H1 (cell line): ENCODE results near the gene FXYD5. TPM values are rescaled to one million over a fixed set of nuclear protein-coding genes. Genes with fewer than 3 reads are reported as not detected.

Experiments used
- CTCF ChIA-PET: fragments of 300-600 bp; sonication (Branson Sonifier 250); formaldehyde crosslinking; loops from one replicate; lab custom pipeline; 2021; ENCODE audit not compliant: partially characterized antibody; lab: Charles Lee
- POLR2A ChIA-PET: fragments of 300-600 bp; sonication (Branson Sonifier 250); formaldehyde crosslinking; loops from one replicate; lab custom pipeline; 2021; ENCODE audit warnings: inconsistent platforms; ENCODE audit not compliant: partially characterized antibody; lab: Charles Lee
- DNase-seq, 2 experiments: peaks; one replicate each; pipeline versions ENCODE4 v3.0.0 to v3.0.0-alpha.2; 2010 to 2022; ENCODE audit warnings: low spot score in 2 of 2, low read depth in 1 of 2, mixed read lengths in 1 of 2
- FAIRE-seq: peaks from 2 replicates; lab custom pipeline; 2011; peaks lifted over from hg19 to GRCh38; lab: Jason Lieb, UNC
- H2AFZ ChIP-seq: 2 replicates; pipeline ENCODE4 v1.8.1; 2012; ENCODE audit warnings: low read length, inconsistent platforms
- H2AK5ac ChIP-seq: 2 replicates; pipeline ENCODE4 v1.6.1; 2013; ENCODE audit warnings: low read depth, low read length
- H2BK120ac ChIP-seq: replicated peaks from 2 replicates; pipeline ENCODE3; 2013; ENCODE audit warnings: low read depth, low read length, inconsistent platforms
- H2BK12ac ChIP-seq: 2 replicates; pipeline ENCODE4 v1.6.1; 2013; ENCODE audit warnings: low read depth, low read length
- H2BK15ac ChIP-seq: 2 replicates; pipeline ENCODE4 v1.6.1; 2013; ENCODE audit warnings: low read length
- H2BK20ac ChIP-seq: 2 replicates; pipeline ENCODE4 v1.6.1; 2013; ENCODE audit warnings: low read length
- H2BK5ac ChIP-seq: 2 replicates; pipeline ENCODE4 v1.6.1; 2013; ENCODE audit warnings: low read depth, low read length
- H3K14ac ChIP-seq: 2 replicates; pipeline ENCODE4 v1.6.1; 2013; ENCODE audit warnings: inconsistent platforms; ENCODE audit not compliant: insufficient read length
- H3K18ac ChIP-seq: 2 replicates; pipeline ENCODE4 v1.6.1; 2013; ENCODE audit warnings: low read length; ENCODE audit errors: extremely low read depth
- H3K23ac ChIP-seq: 2 replicates; pipeline ENCODE4 v1.6.1; 2013; ENCODE audit warnings: inconsistent platforms; ENCODE audit not compliant: insufficient read length
- H3K23me2 ChIP-seq: 2 replicates; pipeline ENCODE4 v1.6.1; 2013; ENCODE audit warnings: low read depth, low read length
- H3K27ac ChIP-seq: 2 replicates; pipeline ENCODE4 v1.6.1; 2011; ENCODE audit warnings: low read depth, low read length, inconsistent platforms
- H3K27me3 ChIP-seq, 4 experiments: replicated peaks in 1 of 4; 1 replicate in 1 of 4; 2 replicates in 3 of 4; pipeline versions ENCODE4 v1.6.1 to v1.8.1; 2011 to 2013; ENCODE audit warnings: low read length in 3 of 4, mild to moderate bottlenecking in 3 of 4, inconsistent platforms in 2 of 4, mixed read lengths in 2 of 4, moderate library complexity in 1 of 4; ENCODE audit not compliant: control insufficient read depth in 3 of 4, insufficient read depth in 3 of 4; ENCODE audit errors: extremely low read depth in 1 of 4
- H3K36me3 ChIP-seq, 4 experiments: 2 replicates each; pipeline versions ENCODE4 v1.6.1 to v1.8.1; 2011 to 2013; ENCODE audit warnings: mild to moderate bottlenecking in 4 of 4, low read length in 3 of 4, moderate library complexity in 2 of 4, control low read depth in 1 of 4, inconsistent platforms in 1 of 4; ENCODE audit not compliant: insufficient read depth in 4 of 4, control insufficient read depth in 2 of 4
- H3K4ac ChIP-seq: replicated peaks from 2 replicates; pipeline ENCODE3; 2013; ENCODE audit warnings: low read length, low read depth, mixed read lengths, inconsistent platforms; ENCODE audit not compliant: insufficient read length
- H3K4me1 ChIP-seq, 4 experiments: replicated peaks in 1 of 4; 1 replicate in 1 of 4; 2 replicates in 3 of 4; pipeline versions ENCODE4 v1.6.1 to v1.8.1; 2011 to 2013; ENCODE audit warnings: low read length in 3 of 4, inconsistent platforms in 2 of 4, mixed read lengths in 1 of 4; ENCODE audit not compliant: insufficient read depth in 4 of 4, control insufficient read depth in 3 of 4
- H3K4me2 ChIP-seq, 2 experiments: 2 replicates each; pipeline versions ENCODE4 v1.6.1 to v1.8.1; 2011 to 2013; ENCODE audit warnings: low read depth in 2 of 2, low read length in 2 of 2, control low read depth in 1 of 2, inconsistent platforms in 1 of 2, mild to moderate bottlenecking in 1 of 2; ENCODE audit not compliant: insufficient read depth in 1 of 2
- H3K4me3 ChIP-seq, 4 experiments: fragments of 200-600, 300-600 bp in 1 of 4; sonication (generic), shearing (Covaris generic), sonication (Bioruptor Twin) in 1 of 4; 2 replicates each; pipeline versions ENCODE4 v1.5.1 to v1.8.1; 2011 to 2016; ENCODE audit warnings: low read length in 4 of 4, low read depth in 3 of 4, control low read depth in 2 of 4, inconsistent platforms in 2 of 4, mild to moderate bottlenecking in 2 of 4, mixed read lengths in 1 of 4, moderate library complexity in 1 of 4; ENCODE audit not compliant: insufficient read depth in 2 of 4; ENCODE audit errors: extremely low read depth in 1 of 4
- H3K56ac ChIP-seq: replicated peaks from 2 replicates; pipeline ENCODE3; 2013; ENCODE audit warnings: low read depth, mild to moderate bottlenecking, mixed read lengths, low read length, inconsistent platforms; ENCODE audit not compliant: insufficient read length
- H3K79me1 ChIP-seq: 2 replicates; pipeline ENCODE4 v1.6.1; 2013; ENCODE audit warnings: low read depth, low read length, control low read depth
- H3K79me2 ChIP-seq, 2 experiments: 2 replicates each; pipeline versions ENCODE4 v1.6.1 to v1.8.1; 2012 to 2013; ENCODE audit warnings: low read length in 2 of 2, mild to moderate bottlenecking in 2 of 2, inconsistent platforms in 1 of 2; ENCODE audit not compliant: insufficient read depth in 2 of 2, control insufficient read depth in 1 of 2
- H3K9ac ChIP-seq, 4 experiments: replicated peaks in 1 of 4; 1 replicate in 1 of 4; 2 replicates in 3 of 4; pipeline versions ENCODE4 v1.6.1 to v1.8.1; 2011 to 2013; ENCODE audit warnings: low read depth in 3 of 4, low read length in 3 of 4, control low read depth in 2 of 4, mild to moderate bottlenecking in 2 of 4, moderate library complexity in 2 of 4, inconsistent platforms in 1 of 4; ENCODE audit errors: extremely low read depth in 1 of 4
- H3K9me3 ChIP-seq, 2 experiments: 2 replicates each; pipeline versions ENCODE4 v1.6.1 to v1.8.1; 2012 to 2013; ENCODE audit warnings: mild to moderate bottlenecking in 2 of 2, moderate library complexity in 2 of 2, control low read depth in 1 of 2, inconsistent platforms in 1 of 2, low read depth in 1 of 2, low read length in 1 of 2, mixed read lengths in 1 of 2; ENCODE audit not compliant: insufficient read depth in 2 of 2
- H4K20me1 ChIP-seq, 2 experiments: replicated peaks in 1 of 2; 2 replicates each; pipeline versions ENCODE3 to v1.8.1; 2011 to 2013; ENCODE audit warnings: inconsistent platforms in 2 of 2, low read length in 2 of 2, mild to moderate bottlenecking in 1 of 2; ENCODE audit not compliant: insufficient read depth in 2 of 2, control insufficient read depth in 1 of 2
- H4K5ac ChIP-seq: 2 replicates; pipeline ENCODE4 v1.6.1; 2013; ENCODE audit warnings: low read length, low read depth, mixed read lengths, inconsistent platforms; ENCODE audit not compliant: insufficient read length
- H4K8ac ChIP-seq: 2 replicates; pipeline ENCODE4 v1.8.0; 2013; ENCODE audit warnings: mild to moderate bottlenecking, moderate library complexity, low read length, inconsistent platforms; ENCODE audit not compliant: insufficient read depth; ENCODE audit errors: extremely low read depth
- H4K91ac ChIP-seq: replicated peaks from 2 replicates; pipeline ENCODE3; 2013; ENCODE audit warnings: low read length, mixed read lengths, inconsistent platforms; ENCODE audit not compliant: insufficient read length
- BACH1 ChIP-seq: IDR thresholded peaks from 2 replicates; pipeline ENCODE4 v1.6.1; 2012; ENCODE audit warnings: low read length, improper control_type of control experiment
- KDM1A ChIP-seq: fragments of 200-600, 300-600 bp; sonication (generic); IDR thresholded peaks from 2 replicates; pipeline ENCODE4 v1.7.1; 2016; ENCODE audit warnings: mild to moderate bottlenecking, low read length, borderline replicate concordance
- SIN3A ChIP-seq, 2 experiments: IDR thresholded peaks in 1 of 2; conservative IDR thresholded peaks in 1 of 2; 2 replicates each; pipeline ENCODE4 v1.6.1; 2011 to 2012; ENCODE audit warnings: low read length in 2 of 2, improper control_type of control experiment in 1 of 2, low read depth in 1 of 2, mild to moderate bottlenecking in 1 of 2
- SIRT6 ChIP-seq: IDR thresholded peaks from one replicate; pipeline ENCODE4 v1.7.1; 2012; ENCODE audit warnings: low read length, inconsistent platforms
- WGBS, 2 experiments: shearing (Covaris generic) in 1 of 2; methylation state at CpG; one replicate each; pipeline versions ENCODE4 v1.1.6 to v1.1.7; 2013 to 2015; ENCODE audit warnings: low lambda C conversion rate in 2 of 2, mixed read lengths in 2 of 2, inconsistent platforms in 1 of 2, low coverage in 1 of 2, missing lambda C conversion rate in 1 of 2; ENCODE audit not compliant: insufficient replicate concordance in 2 of 2, insufficient coverage in 1 of 2, insufficient read length in 1 of 2; ENCODE audit errors: extremely low coverage in 1 of 2, missing lambda C conversion rate in 1 of 2; 5-methylcytosine and 5-hydroxymethylcytosine counted together
- polyA plus RNA-seq, 7 experiments: library from polyadenylated mRNA; depleted of rRNA in 3 of 7; stranded (reverse) in 5 of 7; unstranded in 2 of 7; fragments of >200 nt in 5 of 7; fragments of 200-250 nt in 2 of 7; gene quantifications; 1 replicate in 5 of 7; 2 replicates in 1 of 7; 4 replicates in 1 of 7; pipeline versions ENCODE4 v1.2.1 to v1.2.3, GENCODE V29; 2011 to 2013; ENCODE audit warnings: missing spikeins in 2 of 7, mixed read lengths in 2 of 7
- total RNA-seq: library from RNA; stranded (reverse); fragmentation: NEBNext Ultra II Directional; extraction: Animal tissue kit (Norgen Biotek cat#: 25700); gene quantifications from 2 replicates; pipeline ENCODE4 v1.2.1, GENCODE V29; 2021

The FXYD5 gene
- total and polyA plus RNA-seq, 2 of the 8 experiments (the other 6 are each of a cell fraction or from before 2014, with no cell fraction given), result 99.0 to 191 TPM

GRCh38 chr19:35106898-35107541, 47.5 kb upstream of the FXYD5 start:
- no peaks in the 10 kb centered on the region for H3K36me3 ChIP-seq
- POLR2A ChIA-PET, result interaction anchor here (1.7 kb wide), 1 partner anchor 9 kb away, joined by 4 read pairs; no protein-coding TSS in a partner anchor
- H3K9ac ChIP-seq, result no peak overlapping the region
- H3K4me2 ChIP-seq, result no peak overlapping the region
- no peak overlapping the region for H2AFZ ChIP-seq
- H3K4me3 ChIP-seq, result no peak overlapping the region
- no peaks in the 10 kb centered on the region for H3K79me1 ChIP-seq
- H2BK20ac ChIP-seq, result no peak overlapping the region
- H2BK12ac ChIP-seq, result no peak overlapping the region
- H3K14ac ChIP-seq, result no peak overlapping the region
- H2AK5ac ChIP-seq, result no peak overlapping the region
- DNase-seq (no peak), FAIRE-seq (no peak)
- H4K8ac ChIP-seq, result no peak overlapping the region
- H2BK15ac ChIP-seq, result no peak overlapping the region
- H3K4me1 ChIP-seq, result peaks cover 0 to 4% (median 1%) of the 10 kb centered on the region in 4 experiments; a peak in 2 of 7 replicates
- no peaks in the 10 kb centered on the region for H3K79me2 ChIP-seq
- H4K91ac ChIP-seq, result no peak overlapping the region
- no peaks in the 10 kb centered on the region; a peak in 1 of 7 replicates for H3K27me3 ChIP-seq
- no peak overlapping the region for H2BK5ac ChIP-seq
- no peak overlapping the region for H4K5ac ChIP-seq
- no peaks in the 10 kb centered on the region for H3K9me3 ChIP-seq
- no peak overlapping the region for H3K23ac ChIP-seq
- H3K56ac ChIP-seq, result no peak overlapping the region
- H3K27ac ChIP-seq, result no peak overlapping the region
- TF ChIP-seq SIN3A (conservative IDR thresholded peaks at IDR 0.05 in 1 of 2, IDR thresholded peaks at IDR 0.05 in 1 of 2; ENCODE audit: low read depth in 1 of 2, low read length in 2 of 2) (no peak), KDM1A (0 out of 2 replicates have a peak, but pooled peaks have one; percentile 18), BACH1 (no peak), SIRT6 (no peak)
- H2BK120ac ChIP-seq, result no peak overlapping the region
- peaks cover 0 to 7% of the 10 kb centered on the region in 2 experiments for H4K20me1 ChIP-seq
- WGBS, 2 experiments, result 56% methylated on average over 2 of the region's 2 CpGs; no CpG with 5 or more reads in 1 of the 2 experiments
- CTCF ChIA-PET, result interaction anchor here (1.0 to 1.7 kb wide), 5 partner anchors 17 to 268 kb away, joined by 3 to 5 read pairs (median 3); partner anchors contain the start of gene LGI4
- H3K4ac ChIP-seq, result no peak overlapping the region
- H3K18ac ChIP-seq, result no peak overlapping the region
- H3K23me2 ChIP-seq, result peaks cover 7% of the 10 kb centered on the region; the same call in 1 of the 2 replicates
